ENCODE measurements around the gene DCTN5. TPM values are rescaled to one million over a fixed set of nuclear protein-coding genes. Genes with fewer than 3 reads are reported as not detected.
A peak's percentile ranks its signal among the peaks of the same experiment; 100 is the strongest.

DCTN5 gene
- total RNA-seq, 1 donor from 2014 or later = 59.9 TPM

GRCh38 chr16:23651943-23652468, 10.7 kb downstream of the DCTN5 start:
- DNase-seq (ENCODE audit: low read depth, low spot score) = no peak

GRCh38 chr16:23663918-23664317, 22.7 kb downstream of the DCTN5 start:
- DNase-seq (ENCODE audit: low read depth, low spot score) = no peak

GRCh38 chr16:23666571-23667354, 25.5 kb downstream of the DCTN5 start:
- no peak for DNase-seq (ENCODE audit: low read depth, low spot score)

GRCh38 chr16:23667355-23667659, 26.0 kb downstream of the DCTN5 start:
- DNase-seq (ENCODE audit: low read depth, low spot score) = no peak

GRCh38 chr16:23668225-23668624, 27.0 kb downstream of the DCTN5 start:
- no peak for DNase-seq (ENCODE audit: low read depth, low spot score)

- DNase-seq (ENCODE audit: low read depth, low spot score) = no peak
These were observed 27.6 kb downstream of the DCTN5 start for GRCh38 chr16:23668873-23669272.

- DNase-seq (ENCODE audit: low read depth, low spot score) = peak; percentile 27
These were observed 29.0 kb downstream of the DCTN5 start for GRCh38 chr16:23670137-23670776.

- no peak for DNase-seq (ENCODE audit: low read depth, low spot score)
These were observed 32.8 kb downstream of the DCTN5 start for GRCh38 chr16:23673971-23674614.

- no peak for DNase-seq (ENCODE audit: low read depth, low spot score)
These were observed 35.7 kb downstream of the DCTN5 start for GRCh38 chr16:23676924-23677480.

- peak; percentile 26 for DNase-seq (ENCODE audit: low read depth, low spot score)
These were observed 37.4 kb downstream of the DCTN5 start, which contains the start of gene PLK1 for GRCh38 chr16:23678430-23679273. Gene PLK1 (plus strand): TSS chr16:23678889. CDS start chr16:23678933, 44 bp downstream.

- DNase-seq (ENCODE audit: low read depth, low spot score) = no peak
These were observed 38.2 kb downstream of the DCTN5 start for GRCh38 chr16:23679274-23679985.

GRCh38 chr16:23679986-23680336, 38.7 kb downstream of the DCTN5 start:
- DNase-seq (ENCODE audit: low read depth, low spot score) = no peak

- no peak for DNase-seq (ENCODE audit: low read depth, low spot score)
These were observed 40.9 kb downstream of the DCTN5 start for GRCh38 chr16:23682181-23682580.

- DNase-seq (ENCODE audit: low read depth, low spot score) = no peak
These were observed 42.2 kb downstream of the DCTN5 start for GRCh38 chr16:23683487-23683886.

GRCh38 chr16:23687034-23687808, 46.0 kb downstream of the DCTN5 start:
- DNase-seq (ENCODE audit: low read depth, low spot score) = no peak

GRCh38 chr16:23689442-23690187, 48.3 kb downstream of the DCTN5 start:
- no peak for DNase-seq (ENCODE audit: low read depth, low spot score)

GRCh38 chr16:23690771-23691482, 49.7 kb downstream of the DCTN5 start:
- DNase-seq (ENCODE audit: low read depth, low spot score) = no peak

GRCh38 chr16:23691483-23692189, 50.4 kb downstream of the DCTN5 start:
- DNase-seq (ENCODE audit: low read depth, low spot score) = no peak

All from pulmonary artery endothelial cell (primary cell).